H1 (cell line): ENCODE results near the gene KRCC1. TPM values are rescaled to one million over a fixed set of nuclear protein-coding genes. Genes with fewer than 3 reads are reported as not detected.

ENCODE experiments used
- CTCF ChIA-PET: fragments of 300-600 bp; sonication (Branson Sonifier 250); formaldehyde crosslinking; loops from one replicate; lab custom pipeline; 2021; ENCODE audit not compliant: partially characterized antibody; lab: Charles Lee
- POLR2A ChIA-PET: fragments of 300-600 bp; sonication (Branson Sonifier 250); formaldehyde crosslinking; loops from one replicate; lab custom pipeline; 2021; ENCODE audit warnings: inconsistent platforms; ENCODE audit not compliant: partially characterized antibody; lab: Charles Lee
- DNase-seq, 2 experiments: peaks; one replicate each; pipeline versions ENCODE4 v3.0.0 to v3.0.0-alpha.2; 2010 to 2022; ENCODE audit warnings: low spot score in 2 of 2, low read depth in 1 of 2, mixed read lengths in 1 of 2
- FAIRE-seq: peaks from 2 replicates; lab custom pipeline; 2011; peaks lifted over from hg19 to GRCh38; lab: Jason Lieb, UNC
- H2AFZ ChIP-seq: 2 replicates; pipeline ENCODE4 v1.8.1; 2012; ENCODE audit warnings: low read length, inconsistent platforms
- H2AK5ac ChIP-seq: 2 replicates; pipeline ENCODE4 v1.6.1; 2013; ENCODE audit warnings: low read depth, low read length
- H2BK120ac ChIP-seq: replicated peaks from 2 replicates; pipeline ENCODE3; 2013; ENCODE audit warnings: low read depth, low read length, inconsistent platforms
- H2BK12ac ChIP-seq: 2 replicates; pipeline ENCODE4 v1.6.1; 2013; ENCODE audit warnings: low read depth, low read length
- H2BK15ac ChIP-seq: 2 replicates; pipeline ENCODE4 v1.6.1; 2013; ENCODE audit warnings: low read length
- H2BK20ac ChIP-seq: 2 replicates; pipeline ENCODE4 v1.6.1; 2013; ENCODE audit warnings: low read length
- H2BK5ac ChIP-seq: 2 replicates; pipeline ENCODE4 v1.6.1; 2013; ENCODE audit warnings: low read depth, low read length
- H3K14ac ChIP-seq: 2 replicates; pipeline ENCODE4 v1.6.1; 2013; ENCODE audit warnings: inconsistent platforms; ENCODE audit not compliant: insufficient read length
- H3K18ac ChIP-seq: 2 replicates; pipeline ENCODE4 v1.6.1; 2013; ENCODE audit warnings: low read length; ENCODE audit errors: extremely low read depth
- H3K23ac ChIP-seq: 2 replicates; pipeline ENCODE4 v1.6.1; 2013; ENCODE audit warnings: inconsistent platforms; ENCODE audit not compliant: insufficient read length
- H3K23me2 ChIP-seq: 2 replicates; pipeline ENCODE4 v1.6.1; 2013; ENCODE audit warnings: low read depth, low read length
- H3K27ac ChIP-seq: 2 replicates; pipeline ENCODE4 v1.6.1; 2011; ENCODE audit warnings: low read depth, low read length, inconsistent platforms
- H3K27me3 ChIP-seq, 4 experiments: replicated peaks in 1 of 4; 1 replicate in 1 of 4; 2 replicates in 3 of 4; pipeline versions ENCODE4 v1.6.1 to v1.8.1; 2011 to 2013; ENCODE audit warnings: low read length in 3 of 4, mild to moderate bottlenecking in 3 of 4, inconsistent platforms in 2 of 4, mixed read lengths in 2 of 4, moderate library complexity in 1 of 4; ENCODE audit not compliant: control insufficient read depth in 3 of 4, insufficient read depth in 3 of 4; ENCODE audit errors: extremely low read depth in 1 of 4
- H3K36me3 ChIP-seq, 4 experiments: 2 replicates each; pipeline versions ENCODE4 v1.6.1 to v1.8.1; 2011 to 2013; ENCODE audit warnings: mild to moderate bottlenecking in 4 of 4, low read length in 3 of 4, moderate library complexity in 2 of 4, control low read depth in 1 of 4, inconsistent platforms in 1 of 4; ENCODE audit not compliant: insufficient read depth in 4 of 4, control insufficient read depth in 2 of 4
- H3K4ac ChIP-seq: replicated peaks from 2 replicates; pipeline ENCODE3; 2013; ENCODE audit warnings: low read length, low read depth, mixed read lengths, inconsistent platforms; ENCODE audit not compliant: insufficient read length
- H3K4me1 ChIP-seq, 4 experiments: replicated peaks in 1 of 4; 1 replicate in 1 of 4; 2 replicates in 3 of 4; pipeline versions ENCODE4 v1.6.1 to v1.8.1; 2011 to 2013; ENCODE audit warnings: low read length in 3 of 4, inconsistent platforms in 2 of 4, mixed read lengths in 1 of 4; ENCODE audit not compliant: insufficient read depth in 4 of 4, control insufficient read depth in 3 of 4
- H3K4me2 ChIP-seq, 2 experiments: 2 replicates each; pipeline versions ENCODE4 v1.6.1 to v1.8.1; 2011 to 2013; ENCODE audit warnings: low read depth in 2 of 2, low read length in 2 of 2, control low read depth in 1 of 2, inconsistent platforms in 1 of 2, mild to moderate bottlenecking in 1 of 2; ENCODE audit not compliant: insufficient read depth in 1 of 2
- H3K4me3 ChIP-seq, 4 experiments: fragments of 200-600, 300-600 bp in 1 of 4; sonication (generic), shearing (Covaris generic), sonication (Bioruptor Twin) in 1 of 4; 2 replicates each; pipeline versions ENCODE4 v1.5.1 to v1.8.1; 2011 to 2016; ENCODE audit warnings: low read length in 4 of 4, low read depth in 3 of 4, control low read depth in 2 of 4, inconsistent platforms in 2 of 4, mild to moderate bottlenecking in 2 of 4, mixed read lengths in 1 of 4, moderate library complexity in 1 of 4; ENCODE audit not compliant: insufficient read depth in 2 of 4; ENCODE audit errors: extremely low read depth in 1 of 4
- H3K56ac ChIP-seq: replicated peaks from 2 replicates; pipeline ENCODE3; 2013; ENCODE audit warnings: low read depth, mild to moderate bottlenecking, mixed read lengths, low read length, inconsistent platforms; ENCODE audit not compliant: insufficient read length
- H3K79me1 ChIP-seq: 2 replicates; pipeline ENCODE4 v1.6.1; 2013; ENCODE audit warnings: low read depth, low read length, control low read depth
- H3K79me2 ChIP-seq, 2 experiments: 2 replicates each; pipeline versions ENCODE4 v1.6.1 to v1.8.1; 2012 to 2013; ENCODE audit warnings: low read length in 2 of 2, mild to moderate bottlenecking in 2 of 2, inconsistent platforms in 1 of 2; ENCODE audit not compliant: insufficient read depth in 2 of 2, control insufficient read depth in 1 of 2
- H3K9ac ChIP-seq, 4 experiments: replicated peaks in 1 of 4; 1 replicate in 1 of 4; 2 replicates in 3 of 4; pipeline versions ENCODE4 v1.6.1 to v1.8.1; 2011 to 2013; ENCODE audit warnings: low read depth in 3 of 4, low read length in 3 of 4, control low read depth in 2 of 4, mild to moderate bottlenecking in 2 of 4, moderate library complexity in 2 of 4, inconsistent platforms in 1 of 4; ENCODE audit errors: extremely low read depth in 1 of 4
- H3K9me3 ChIP-seq, 2 experiments: 2 replicates each; pipeline versions ENCODE4 v1.6.1 to v1.8.1; 2012 to 2013; ENCODE audit warnings: mild to moderate bottlenecking in 2 of 2, moderate library complexity in 2 of 2, control low read depth in 1 of 2, inconsistent platforms in 1 of 2, low read depth in 1 of 2, low read length in 1 of 2, mixed read lengths in 1 of 2; ENCODE audit not compliant: insufficient read depth in 2 of 2
- H4K20me1 ChIP-seq, 2 experiments: replicated peaks in 1 of 2; 2 replicates each; pipeline versions ENCODE3 to v1.8.1; 2011 to 2013; ENCODE audit warnings: inconsistent platforms in 2 of 2, low read length in 2 of 2, mild to moderate bottlenecking in 1 of 2; ENCODE audit not compliant: insufficient read depth in 2 of 2, control insufficient read depth in 1 of 2
- H4K5ac ChIP-seq: 2 replicates; pipeline ENCODE4 v1.6.1; 2013; ENCODE audit warnings: low read length, low read depth, mixed read lengths, inconsistent platforms; ENCODE audit not compliant: insufficient read length
- H4K8ac ChIP-seq: 2 replicates; pipeline ENCODE4 v1.8.0; 2013; ENCODE audit warnings: mild to moderate bottlenecking, moderate library complexity, low read length, inconsistent platforms; ENCODE audit not compliant: insufficient read depth; ENCODE audit errors: extremely low read depth
- H4K91ac ChIP-seq: replicated peaks from 2 replicates; pipeline ENCODE3; 2013; ENCODE audit warnings: low read length, mixed read lengths, inconsistent platforms; ENCODE audit not compliant: insufficient read length
- BCL11A ChIP-seq, 2 experiments: IDR thresholded peaks; one replicate each; pipeline ENCODE4 v1.6.1; 2011; ENCODE audit warnings: low read depth in 2 of 2, low read length in 2 of 2, mild to moderate bottlenecking in 2 of 2
- CHD1 ChIP-seq: IDR thresholded peaks from 2 replicates; pipeline ENCODE4 v1.6.1; 2012; ENCODE audit warnings: low read depth, low read length, improper control_type of control experiment
- CREB1 ChIP-seq: IDR thresholded peaks from 2 replicates; pipeline ENCODE4 v1.6.1; 2012; ENCODE audit warnings: inconsistent platforms
- EGR1 ChIP-seq: IDR thresholded peaks from 2 replicates; pipeline ENCODE4 v1.6.1; 2011; ENCODE audit warnings: low read depth, low read length, borderline replicate concordance
- EP300 ChIP-seq, 2 experiments: IDR thresholded peaks; 1 replicate in 1 of 2; 2 replicates in 1 of 2; pipeline ENCODE4 v1.6.1; 2011 to 2012; ENCODE audit warnings: low read depth in 2 of 2, low read length in 2 of 2, mild to moderate bottlenecking in 2 of 2, borderline replicate concordance in 1 of 2, inconsistent platforms in 1 of 2, moderate library complexity in 1 of 2
- HDAC2 ChIP-seq, 2 experiments: fragments of 300-600 bp in 1 of 2; sonication (generic) in 1 of 2; IDR thresholded peaks; 2 replicates each; pipeline ENCODE4 v1.6.1; 2011 to 2012; ENCODE audit warnings: low read depth in 2 of 2, low read length in 2 of 2, mild to moderate bottlenecking in 2 of 2, moderate library complexity in 2 of 2, borderline replicate concordance in 1 of 2, inconsistent platforms in 1 of 2
- MAFK ChIP-seq: IDR thresholded peaks from 2 replicates; pipeline ENCODE4 v1.6.1; 2012; ENCODE audit warnings: low read depth, mild to moderate bottlenecking, improper control_type of control experiment, low read length
- NRF1 ChIP-seq: IDR thresholded peaks from 2 replicates; pipeline ENCODE4 v1.6.1; 2011; ENCODE audit warnings: mild to moderate bottlenecking, low read depth, low read length, improper control_type of control experiment
- POU5F1 ChIP-seq: IDR thresholded peaks from 2 replicates; pipeline ENCODE4 v1.6.1; 2011; ENCODE audit warnings: low read depth, mild to moderate bottlenecking, low read length, moderate library complexity
- RBBP5 ChIP-seq: IDR thresholded peaks from 2 replicates; pipeline ENCODE4 v1.7.1; 2012; ENCODE audit warnings: low read depth, mild to moderate bottlenecking, inconsistent platforms, low read length, moderate library complexity, borderline replicate concordance
- TBP ChIP-seq: IDR thresholded peaks from 2 replicates; pipeline ENCODE4 v1.6.1; 2011; ENCODE audit warnings: low read depth, low read length, improper control_type of control experiment
- TEAD4 ChIP-seq: IDR thresholded peaks from 2 replicates; pipeline ENCODE4 v1.6.1; 2012; ENCODE audit warnings: low read depth, low read length, inconsistent platforms, mixed read lengths
- ZNF274 ChIP-seq: IDR thresholded peaks from 2 replicates; pipeline ENCODE4 v1.7.0; 2012; ENCODE audit warnings: low read length, borderline replicate concordance; ENCODE audit errors: extremely low read depth
- WGBS, 2 experiments: shearing (Covaris generic) in 1 of 2; methylation state at CpG; one replicate each; pipeline versions ENCODE4 v1.1.6 to v1.1.7; 2013 to 2015; ENCODE audit warnings: low lambda C conversion rate in 2 of 2, mixed read lengths in 2 of 2, inconsistent platforms in 1 of 2, low coverage in 1 of 2, missing lambda C conversion rate in 1 of 2; ENCODE audit not compliant: insufficient replicate concordance in 2 of 2, insufficient coverage in 1 of 2, insufficient read length in 1 of 2; ENCODE audit errors: extremely low coverage in 1 of 2, missing lambda C conversion rate in 1 of 2; 5-methylcytosine and 5-hydroxymethylcytosine counted together
- polyA plus RNA-seq, 7 experiments: library from polyadenylated mRNA; depleted of rRNA in 3 of 7; stranded (reverse) in 5 of 7; unstranded in 2 of 7; fragments of >200 nt in 5 of 7; fragments of 200-250 nt in 2 of 7; gene quantifications; 1 replicate in 5 of 7; 2 replicates in 1 of 7; 4 replicates in 1 of 7; pipeline versions ENCODE4 v1.2.1 to v1.2.3, GENCODE V29; 2011 to 2013; ENCODE audit warnings: missing spikeins in 2 of 7, mixed read lengths in 2 of 7
- total RNA-seq: library from RNA; stranded (reverse); fragmentation: NEBNext Ultra II Directional; extraction: Animal tissue kit (Norgen Biotek cat#: 25700); gene quantifications from 2 replicates; pipeline ENCODE4 v1.2.1, GENCODE V29; 2021

KRCC1 gene
- total and polyA plus RNA-seq, 2 of the 8 experiments (the other 6 are each of a cell fraction or from before 2014, with no cell fraction given), result 5.1 to 8.5 TPM

GRCh38 chr2:88080545-88080944, 25.0 kb upstream of the KRCC1 start:
- H3K4me2 ChIP-seq, result no peak overlapping the region
- no peaks in the 10 kb centered on the region for H3K23me2 ChIP-seq
- no peaks in the 10 kb centered on the region for H3K79me2 ChIP-seq
- no peak overlapping the region for H2BK5ac ChIP-seq
- TF ChIP-seq TBP, result no peak
- no peak for TF ChIP-seq POU5F1
- TF ChIP-seq TEAD4, result no peak
- TF ChIP-seq HDAC2 (IDR thresholded peaks at IDR 0.05; ENCODE audit: borderline replicate concordance in 1 of 2, low read depth in 2 of 2, low read length in 2 of 2), result no peak
- TF ChIP-seq CHD1, result no peak
- no peak for TF ChIP-seq EP300 (IDR thresholded peaks at IDR 0.05; ENCODE audit: borderline replicate concordance in 1 of 2, low read depth in 2 of 2, low read length in 2 of 2)
- no peak for TF ChIP-seq MAFK
- no peak for TF ChIP-seq RBBP5
- TF ChIP-seq CREB1, result no peak
- no peak for TF ChIP-seq BCL11A (IDR thresholded peaks at IDR 0.05; ENCODE audit: low read depth in 2 of 2, low read length in 2 of 2)
- no peak for TF ChIP-seq EGR1
- TF ChIP-seq NRF1, result no peak
- no peak for TF ChIP-seq ZNF274
- no peak overlapping the region for H2AFZ ChIP-seq
- H3K9me3 ChIP-seq, result no peaks in the 10 kb centered on the region
- H2BK120ac ChIP-seq, result no peak overlapping the region
- no peak overlapping the region for H2AK5ac ChIP-seq
- H4K5ac ChIP-seq, result no peak overlapping the region
- DNase-seq (no peak), FAIRE-seq (no peak)
- H3K79me1 ChIP-seq, result no peaks in the 10 kb centered on the region
- no peak overlapping the region for H2BK15ac ChIP-seq
- H2BK12ac ChIP-seq, result no peak overlapping the region; the same call in 1 of the 2 replicates
- no peak overlapping the region for H2BK20ac ChIP-seq
- no peak overlapping the region for H3K4me3 ChIP-seq
- WGBS, 2 experiments, result 85% methylated on average over 2 of the region's 2 CpGs; no CpG with 5 or more reads in 1 of the 2 experiments
- H3K4ac ChIP-seq, result no peak overlapping the region
- H4K8ac ChIP-seq, result no peak overlapping the region
- POLR2A ChIA-PET, result no interaction called here
- no peak overlapping the region for H3K56ac ChIP-seq
- no peak overlapping the region for H3K18ac ChIP-seq
- CTCF ChIA-PET, result interaction anchor here (0.8 to 2.7 kb wide), 2 partner anchors 14 to 20 kb away, joined by 3 to 16 read pairs; no protein-coding TSS in a partner anchor
- H3K14ac ChIP-seq, result no peak overlapping the region
- H4K91ac ChIP-seq, result no peak overlapping the region
- H3K27me3 ChIP-seq, result no peaks in the 10 kb centered on the region
- no peak overlapping the region for H3K9ac ChIP-seq
- H4K20me1 ChIP-seq, result no peaks in the 10 kb centered on the region
- no peak overlapping the region for H3K27ac ChIP-seq
- no peak overlapping the region for H3K23ac ChIP-seq
- H3K36me3 ChIP-seq, result no peaks in the 10 kb centered on the region
- peaks cover 1 to 6% (median 4%) of the 10 kb centered on the region in 4 experiments; a peak in 6 of 7 replicates for H3K4me1 ChIP-seq
